SK-N-SH (cell line): ENCODE measurements around the gene NPM1. TPM values are rescaled to one million over a fixed set of nuclear protein-coding genes. Genes with fewer than 3 reads are reported as not detected.

Experiments
- CTCF ChIA-PET: fragments of 300-600, 350-600 bp; formaldehyde crosslinking; extraction: SDS; loops from one replicate; lab custom pipeline; 2021; lab: Yijun Ruan, JAX
- POLR2A ChIA-PET: fragments of 350-600 bp; sonication (Branson Sonifier 250); formaldehyde crosslinking; extraction: SDS; loops from one replicate; lab custom pipeline; 2020; ENCODE audit warnings: antibody characterized with exemption, inconsistent platforms; lab: Yijun Ruan, JAX
- DNase-seq: peaks from one replicate; pipeline ENCODE4 v3.0.0; 2012
- H2AFZ ChIP-seq: fragments of 200-600 bp; sonication (generic); 2 replicates; pipeline ENCODE4 v1.8.1; 2016; ENCODE audit warnings: antibody characterized with exemption, mild to moderate bottlenecking, low read depth
- H3F3A ChIP-seq: fragments of 200-600 bp; sonication (generic); replicated peaks from 2 replicates; pipeline ENCODE3; 2016; ENCODE audit warnings: antibody characterized with exemption, mild to moderate bottlenecking; ENCODE audit not compliant: insufficient read depth
- H3K27ac ChIP-seq, 2 experiments: fragments of 200-500 bp in 1 of 2; fragments of 200-600 bp in 1 of 2; sonication (Bioruptor generic) in 1 of 2; sonication (generic), shearing (Covaris generic) in 1 of 2; 2 replicates each; pipeline versions ENCODE4 v1.5.1 to v1.6.1; 2014 to 2016; ENCODE audit warnings: low read depth in 2 of 2, inconsistent platforms in 1 of 2, low read length in 1 of 2, mild to moderate bottlenecking in 1 of 2, mixed read lengths in 1 of 2
- H3K27me3 ChIP-seq: fragments of 200-600 bp; sonication (generic), shearing (Covaris generic); 2 replicates; pipeline ENCODE4 v1.6.1; 2016; ENCODE audit warnings: mixed run types; ENCODE audit not compliant: insufficient read depth
- H3K36me3 ChIP-seq, 2 experiments: fragments of 200-500 bp in 1 of 2; fragments of 200-600 bp in 1 of 2; sonication (Bioruptor generic) in 1 of 2; sonication (generic) in 1 of 2; replicated peaks in 1 of 2; 2 replicates each; pipeline versions ENCODE3 to v1.5.1; 2014 to 2016; ENCODE audit warnings: low read length in 1 of 2, mild to moderate bottlenecking in 1 of 2; ENCODE audit not compliant: insufficient read depth in 2 of 2, control insufficient read depth in 1 of 2
- H3K4me1 ChIP-seq, 2 experiments: fragments of 200-500 bp in 1 of 2; fragments of 200-600 bp in 1 of 2; sonication (Bioruptor generic) in 1 of 2; sonication (generic), shearing (Covaris generic) in 1 of 2; 2 replicates each; pipeline versions ENCODE4 v1.5.1 to v1.6.1; 2014 to 2016; ENCODE audit warnings: low read depth in 1 of 2, low read length in 1 of 2, mixed run types in 1 of 2; ENCODE audit not compliant: insufficient read depth in 2 of 2, control insufficient read depth in 1 of 2
- H3K4me2 ChIP-seq: fragments of 200-600 bp; sonication (generic), shearing (Covaris generic); 2 replicates; pipeline ENCODE4 v1.6.1; 2017; ENCODE audit warnings: mixed run types
- H3K4me3 ChIP-seq, 2 experiments: fragments of 200-500 bp in 1 of 2; fragments of 200-600 bp in 1 of 2; sonication (Bioruptor generic) in 1 of 2; sonication (generic), shearing (Covaris generic) in 1 of 2; 2 replicates each; pipeline versions ENCODE4 v1.5.1 to v1.8.1; 2014 to 2016; ENCODE audit warnings: low read depth in 2 of 2, inconsistent platforms in 1 of 2, low read length in 1 of 2, mild to moderate bottlenecking in 1 of 2, mixed read lengths in 1 of 2, moderate library complexity in 1 of 2
- H3K79me2 ChIP-seq: fragments of 200-600 bp; sonication (generic); 2 replicates; pipeline ENCODE4 v1.8.1; 2017; ENCODE audit warnings: mild to moderate bottlenecking; ENCODE audit not compliant: insufficient read depth
- H3K9ac ChIP-seq: fragments of 200-600 bp; sonication (generic); 2 replicates; pipeline ENCODE4 v1.6.1; 2017; ENCODE audit warnings: mixed run types
- H3K9me2 ChIP-seq: fragments of 200-600 bp; sonication (generic); 2 replicates; pipeline ENCODE4 v1.6.1; 2017; ENCODE audit warnings: mixed run types
- H3K9me3 ChIP-seq: fragments of 200-600 bp; sonication (generic); 2 replicates; pipeline ENCODE4 v1.6.1; 2017; ENCODE audit warnings: mixed run types, mild to moderate bottlenecking, moderate library complexity
- H4K20me1 ChIP-seq: fragments of 200-600 bp; sonication (generic); 2 replicates; pipeline ENCODE4 v1.6.1; 2017; ENCODE audit warnings: mild to moderate bottlenecking, mixed run types; ENCODE audit not compliant: insufficient read depth
- CHD2 ChIP-seq: fragments of 150-350 bp; IDR thresholded peaks from 2 replicates; pipeline ENCODE4 v1.6.1; 2018; ENCODE audit warnings: low read length; ENCODE audit not compliant: partially characterized antibody
- EZH2phosphoT487 ChIP-seq: fragments of 200-600 bp; sonication (generic); IDR thresholded peaks from 2 replicates; pipeline ENCODE4 v1.6.1; 2017; ENCODE audit warnings: low read depth, mixed run types, mild to moderate bottlenecking, antibody characterized with exemption, moderate library complexity, borderline replicate concordance
- FOSL2 ChIP-seq: IDR thresholded peaks from 2 replicates; pipeline ENCODE4 v1.4.0; 2012; ENCODE audit warnings: low read depth, mild to moderate bottlenecking, moderate library complexity, borderline replicate concordance
- RAD21 ChIP-seq: IDR thresholded peaks from 2 replicates; pipeline ENCODE4 v1.6.1; 2012; ENCODE audit warnings: mild to moderate bottlenecking, low read length
- RFX5 ChIP-seq: IDR thresholded peaks from 2 replicates; pipeline ENCODE4 v1.6.1; 2012; ENCODE audit warnings: mild to moderate bottlenecking, improper control_type of control experiment, low read length
- SIN3A ChIP-seq: IDR thresholded peaks from 2 replicates; pipeline ENCODE4 v1.6.1; 2012; ENCODE audit warnings: low read depth, mild to moderate bottlenecking, low read length, moderate library complexity, borderline replicate concordance
- TCF12 ChIP-seq: IDR thresholded peaks from 2 replicates; pipeline ENCODE4 v1.4.0; 2012
- TEAD4 ChIP-seq: IDR thresholded peaks from 2 replicates; pipeline ENCODE4 v1.4.0; 2012; ENCODE audit warnings: mild to moderate bottlenecking, borderline replicate concordance; ENCODE audit not compliant: insufficient read depth
- YY1 ChIP-seq: IDR thresholded peaks from 2 replicates; pipeline ENCODE4 v1.4.0; 2012; ENCODE audit warnings: low read depth, mild to moderate bottlenecking
- ZBTB33 ChIP-seq: IDR thresholded peaks from 2 replicates; pipeline ENCODE4 v1.4.0; 2012; ENCODE audit warnings: low read depth, borderline replicate concordance
- WGBS: methylation state at CpG from one replicate; pipeline ENCODE4 v1.1.6; 2017; ENCODE audit warnings: low lambda C conversion rate; 5-methylcytosine and 5-hydroxymethylcytosine counted together
- polyA plus RNA-seq, 3 experiments: library from polyadenylated mRNA; depleted of rRNA; stranded (reverse); fragments of >200 nt; gene quantifications; 2 replicates each; pipeline ENCODE4 v1.2.3, GENCODE V29; 2012
- TF ChIP-seq, protein P1 (sequence below): fragments of 200-600 bp; sonication (generic); IDR thresholded peaks from 2 replicates; pipeline ENCODE4 v1.6.1; 2017; ENCODE audit warnings: antibody characterized with exemption, mild to moderate bottlenecking, moderate library complexity
- TF ChIP-seq, protein P2 (sequence below): IDR thresholded peaks from 2 replicates; pipeline ENCODE4 v1.6.1; 2012; ENCODE audit warnings: mild to moderate bottlenecking, low read depth, low read length, moderate library complexity
- TF ChIP-seq, protein P3 (sequence below): IDR thresholded peaks from 2 replicates; pipeline ENCODE4; 2012
- TF ChIP-seq, protein P4 (sequence below): IDR thresholded peaks from 2 replicates; pipeline ENCODE4 v1.4.0; 2012; ENCODE audit warnings: low read depth

The NPM1 gene
- polyA plus RNA-seq, 1 of the 3 experiments (the other 2 are of a cell fraction): 4,764 TPM

GRCh38 chr5:171405615-171406014 is 18.0 kb downstream of the NPM1 start:
- Histone ChIP-seq H4K20me1 (peaks cover 74% of the 10 kb centered on the region), H3K4me1 (peaks cover 0 to 6% of the 10 kb centered on the region in 2 experiments; a peak in 2 of 4 replicates), H3K36me3 (peaks cover 64 to 68% of the 10 kb centered on the region in 2 experiments), H3K9ac (no peak overlapping the region), H2AFZ (no peak overlapping the region)
- peak; percentile 46 for DNase-seq
- WGBS: 60% methylated on average over 3 of the region's 3 CpGs
- no peak for TF ChIP-seq TCF12
- peak; percentile 33; the same call in 1 of the 2 replicates for TF ChIP-seq RAD21
- TF ChIP-seq, protein P1, sequence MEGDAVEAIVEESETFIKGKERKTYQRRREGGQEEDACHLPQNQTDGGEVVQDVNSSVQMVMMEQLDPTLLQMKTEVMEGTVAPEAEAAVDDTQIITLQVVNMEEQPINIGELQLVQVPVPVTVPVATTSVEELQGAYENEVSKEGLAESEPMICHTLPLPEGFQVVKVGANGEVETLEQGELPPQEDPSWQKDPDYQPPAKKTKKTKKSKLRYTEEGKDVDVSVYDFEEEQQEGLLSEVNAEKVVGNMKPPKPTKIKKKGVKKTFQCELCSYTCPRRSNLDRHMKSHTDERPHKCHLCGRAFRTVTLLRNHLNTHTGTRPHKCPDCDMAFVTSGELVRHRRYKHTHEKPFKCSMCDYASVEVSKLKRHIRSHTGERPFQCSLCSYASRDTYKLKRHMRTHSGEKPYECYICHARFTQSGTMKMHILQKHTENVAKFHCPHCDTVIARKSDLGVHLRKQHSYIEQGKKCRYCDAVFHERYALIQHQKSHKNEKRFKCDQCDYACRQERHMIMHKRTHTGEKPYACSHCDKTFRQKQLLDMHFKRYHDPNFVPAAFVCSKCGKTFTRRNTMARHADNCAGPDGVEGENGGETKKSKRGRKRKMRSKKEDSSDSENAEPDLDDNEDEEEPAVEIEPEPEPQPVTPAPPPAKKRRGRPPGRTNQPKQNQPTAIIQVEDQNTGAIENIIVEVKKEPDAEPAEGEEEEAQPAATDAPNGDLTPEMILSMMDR: peak; percentile 61
- TF ChIP-seq ZBTB33: no peak
- TF ChIP-seq FOSL2: no peak
- TF ChIP-seq YY1: no peak
- TF ChIP-seq, all 33 proteins: peak for 2
- ChIA-PET POLR2A (interaction anchor here (1.1 kb wide), 1 partner anchor 19 kb away, joined by 3 read pairs; no protein-coding TSS in a partner anchor), CTCF (interaction anchor here (0.7 to 1.5 kb wide), 9 partner anchors 12 to 493 kb away, joined by 3 to 9 read pairs (median 3); partner anchors contain the start of gene FGF18)
- Histone ChIP-seq H3K9me3 (no peaks in the 10 kb centered on the region), H3K4me2 (no peak overlapping the region), H3K27ac (no peak overlapping the region; a peak in 1 of 4 replicates), H3K9me2 (no peaks in the 10 kb centered on the region), H3K79me2 (peaks cover 75% of the 10 kb centered on the region), H3F3A (peaks cover 62% of the 10 kb centered on the region), H3K27me3 (no peaks in the 10 kb centered on the region), H3K4me3 (no peak overlapping the region)

DNA sequence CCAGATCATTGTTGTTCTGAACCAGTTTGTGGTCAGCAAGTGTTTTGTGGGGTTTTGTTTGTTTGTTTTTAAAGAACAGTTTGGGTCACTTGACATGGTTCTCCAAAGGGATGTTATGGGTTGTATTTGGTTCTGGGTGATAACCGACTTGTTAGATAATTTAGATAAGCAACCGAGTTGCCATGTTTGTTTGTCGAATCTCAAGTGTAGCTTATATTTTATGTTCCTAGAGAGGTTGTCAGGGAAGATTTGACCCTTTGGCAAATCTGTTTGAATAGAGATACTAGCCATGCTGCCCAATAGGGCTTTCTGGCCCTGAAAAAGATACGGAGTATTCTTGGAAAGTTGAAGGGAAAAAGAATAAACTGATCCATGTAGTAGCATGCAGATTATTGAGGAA is 19.6 kb downstream of the NPM1 start:
- no peak for DNase-seq
- Histone ChIP-seq H4K20me1 (peaks cover 76% of the 10 kb centered on the region), H3K9ac (no peak overlapping the region), H3K9me3 (no peaks in the 10 kb centered on the region), H3K36me3 (peaks cover 63 to 71% of the 10 kb centered on the region in 2 experiments), H3K79me2 (peaks cover 77% of the 10 kb centered on the region), H3K9me2 (no peaks in the 10 kb centered on the region), H3K27me3 (no peaks in the 10 kb centered on the region), H3K27ac (no peak overlapping the region), H3K4me2 (no peak overlapping the region)
- CTCF ChIA-PET: interaction anchor here (1.6 kb wide), 1 partner anchor 12 kb away, joined by 9 read pairs; the partner anchor contains the start of gene FGF18
- POLR2A ChIA-PET: no interaction called here
- TF ChIP-seq YY1 (no peak), CHD2 (no peak), SIN3A (no peak), TEAD4 (no peak), EZH2phosphoT487 (no peak), RFX5 (no peak)
- TF ChIP-seq, protein P2, sequence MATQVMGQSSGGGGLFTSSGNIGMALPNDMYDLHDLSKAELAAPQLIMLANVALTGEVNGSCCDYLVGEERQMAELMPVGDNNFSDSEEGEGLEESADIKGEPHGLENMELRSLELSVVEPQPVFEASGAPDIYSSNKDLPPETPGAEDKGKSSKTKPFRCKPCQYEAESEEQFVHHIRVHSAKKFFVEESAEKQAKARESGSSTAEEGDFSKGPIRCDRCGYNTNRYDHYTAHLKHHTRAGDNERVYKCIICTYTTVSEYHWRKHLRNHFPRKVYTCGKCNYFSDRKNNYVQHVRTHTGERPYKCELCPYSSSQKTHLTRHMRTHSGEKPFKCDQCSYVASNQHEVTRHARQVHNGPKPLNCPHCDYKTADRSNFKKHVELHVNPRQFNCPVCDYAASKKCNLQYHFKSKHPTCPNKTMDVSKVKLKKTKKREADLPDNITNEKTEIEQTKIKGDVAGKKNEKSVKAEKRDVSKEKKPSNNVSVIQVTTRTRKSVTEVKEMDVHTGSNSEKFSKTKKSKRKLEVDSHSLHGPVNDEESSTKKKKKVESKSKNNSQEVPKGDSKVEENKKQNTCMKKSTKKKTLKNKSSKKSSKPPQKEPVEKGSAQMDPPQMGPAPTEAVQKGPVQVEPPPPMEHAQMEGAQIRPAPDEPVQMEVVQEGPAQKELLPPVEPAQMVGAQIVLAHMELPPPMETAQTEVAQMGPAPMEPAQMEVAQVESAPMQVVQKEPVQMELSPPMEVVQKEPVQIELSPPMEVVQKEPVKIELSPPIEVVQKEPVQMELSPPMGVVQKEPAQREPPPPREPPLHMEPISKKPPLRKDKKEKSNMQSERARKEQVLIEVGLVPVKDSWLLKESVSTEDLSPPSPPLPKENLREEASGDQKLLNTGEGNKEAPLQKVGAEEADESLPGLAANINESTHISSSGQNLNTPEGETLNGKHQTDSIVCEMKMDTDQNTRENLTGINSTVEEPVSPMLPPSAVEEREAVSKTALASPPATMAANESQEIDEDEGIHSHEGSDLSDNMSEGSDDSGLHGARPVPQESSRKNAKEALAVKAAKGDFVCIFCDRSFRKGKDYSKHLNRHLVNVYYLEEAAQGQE: no peak
- TF ChIP-seq, protein P3, sequence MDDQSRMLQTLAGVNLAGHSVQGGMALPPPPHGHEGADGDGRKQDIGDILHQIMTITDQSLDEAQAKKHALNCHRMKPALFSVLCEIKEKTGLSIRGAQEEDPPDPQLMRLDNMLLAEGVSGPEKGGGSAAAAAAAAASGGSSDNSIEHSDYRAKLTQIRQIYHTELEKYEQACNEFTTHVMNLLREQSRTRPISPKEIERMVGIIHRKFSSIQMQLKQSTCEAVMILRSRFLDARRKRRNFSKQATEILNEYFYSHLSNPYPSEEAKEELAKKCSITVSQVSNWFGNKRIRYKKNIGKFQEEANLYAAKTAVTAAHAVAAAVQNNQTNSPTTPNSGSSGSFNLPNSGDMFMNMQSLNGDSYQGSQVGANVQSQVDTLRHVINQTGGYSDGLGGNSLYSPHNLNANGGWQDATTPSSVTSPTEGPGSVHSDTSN: no peak
- TF ChIP-seq, protein P4, sequence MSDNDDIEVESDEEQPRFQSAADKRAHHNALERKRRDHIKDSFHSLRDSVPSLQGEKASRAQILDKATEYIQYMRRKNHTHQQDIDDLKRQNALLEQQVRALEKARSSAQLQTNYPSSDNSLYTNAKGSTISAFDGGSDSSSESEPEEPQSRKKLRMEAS: no peak
- TF ChIP-seq, all 33 proteins: peak for 0
- 77% methylated on average over 4 of the region's 4 CpGs for WGBS
- Histone ChIP-seq H2AFZ (no peak overlapping the region), H3K4me3 (no peak overlapping the region), H3K4me1 (peaks cover 0 to 6% of the 10 kb centered on the region in 2 experiments; a peak in 2 of 4 replicates), H3F3A (peaks cover 65% of the 10 kb centered on the region)
